ENCODE results near the gene PRKCE.

Gene PRKCE

GRCh38 chr2:46175419-46175818 lies 523.9 kb downstream of the PRKCE start:
- no peak overlapping the region for H3K4me3 ChIP-seq (ENCODE audit: low read depth, low read length)
- no peak for TF ChIP-seq CTCF (IDR thresholded peaks at IDR 0.05; ENCODE audit: borderline replicate concordance, insufficient read depth, low read depth, low read length)

- H3K4me3 ChIP-seq (ENCODE audit: low read depth, low read length) = no peak overlapping the region
- TF ChIP-seq CTCF (IDR thresholded peaks at IDR 0.05; ENCODE audit: borderline replicate concordance, insufficient read depth, low read depth, low read length) = no peak
Observed at GRCh38 chr2:46177461-46178089, 526.1 kb downstream of the PRKCE start.

- TF ChIP-seq CTCF (IDR thresholded peaks at IDR 0.05; ENCODE audit: borderline replicate concordance, insufficient read depth, low read depth, low read length) = no peak
- H3K4me3 ChIP-seq (ENCODE audit: low read depth, low read length) = no peak overlapping the region
Observed at GRCh38 chr2:46179037-46179621, 527.7 kb downstream of the PRKCE start.

- TF ChIP-seq CTCF (IDR thresholded peaks at IDR 0.05; ENCODE audit: borderline replicate concordance, insufficient read depth, low read depth, low read length) = no peak
- H3K4me3 ChIP-seq (ENCODE audit: low read depth, low read length) = no peak overlapping the region
Observed at GRCh38 chr2:46180189-46180588, 528.7 kb downstream of the PRKCE start.

GRCh38 chr2:46181306-46181705 lies 529.8 kb downstream of the PRKCE start:
- no peak overlapping the region for H3K4me3 ChIP-seq (ENCODE audit: low read depth, low read length)
- TF ChIP-seq CTCF (IDR thresholded peaks at IDR 0.05; ENCODE audit: borderline replicate concordance, insufficient read depth, low read depth, low read length) = no peak

- no peak overlapping the region for H3K4me3 ChIP-seq (ENCODE audit: low read depth, low read length)
- TF ChIP-seq CTCF (IDR thresholded peaks at IDR 0.05; ENCODE audit: borderline replicate concordance, insufficient read depth, low read depth, low read length) = no peak
Observed at GRCh38 chr2:46181789-46182530, 530.5 kb downstream of the PRKCE start.
